ENCODE results near the gene TCF19.
"Not testable (repeated sequence)": the region's sequence is repeated elsewhere in the genome, so short reads cannot be mapped to it uniquely, and the experiment has no call there.

The TCF19 gene

DNA sequence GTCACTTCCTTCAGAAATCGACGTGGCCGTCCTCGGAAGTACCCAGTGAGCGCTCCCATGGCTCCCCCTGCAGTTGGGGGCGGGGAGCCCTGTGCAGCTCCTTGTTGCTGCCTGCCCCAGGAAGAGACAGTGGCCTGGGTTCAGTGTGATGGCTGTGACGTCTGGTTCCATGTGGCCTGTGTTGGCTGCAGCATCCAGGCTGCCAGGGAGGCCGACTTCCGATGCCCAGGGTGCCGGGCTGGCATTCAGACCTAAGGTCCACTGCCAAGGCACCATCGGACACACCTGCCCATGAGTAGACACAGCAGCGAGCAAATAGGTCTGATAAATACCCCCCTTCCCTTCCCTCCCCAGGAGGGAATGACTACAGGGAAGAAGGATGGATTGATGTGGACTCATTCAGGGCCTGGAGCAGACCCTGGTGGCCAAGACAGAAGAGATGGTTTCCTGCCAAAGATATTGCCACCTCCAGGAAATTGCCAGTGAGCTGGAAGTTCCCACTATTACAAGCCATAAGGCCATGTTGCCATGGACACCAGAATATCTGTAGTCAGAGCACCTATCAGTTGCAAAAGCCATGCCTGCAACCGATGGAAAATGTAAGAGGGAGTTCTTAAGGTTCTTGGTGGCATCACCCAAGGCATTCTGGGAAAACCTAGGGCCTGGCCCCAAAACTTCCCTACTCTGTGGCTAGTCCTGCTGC, 4.2 kb downstream of the TCF19 start:
- H3K27ac ChIP-seq, result no peak overlapping the region
- TF ChIP-seq ZFX (IDR thresholded peaks at IDR 0.05; ENCODE audit: borderline replicate concordance), result no peak
- no peak for TF ChIP-seq CTCF (IDR thresholded peaks at IDR 0.05)

DNA sequence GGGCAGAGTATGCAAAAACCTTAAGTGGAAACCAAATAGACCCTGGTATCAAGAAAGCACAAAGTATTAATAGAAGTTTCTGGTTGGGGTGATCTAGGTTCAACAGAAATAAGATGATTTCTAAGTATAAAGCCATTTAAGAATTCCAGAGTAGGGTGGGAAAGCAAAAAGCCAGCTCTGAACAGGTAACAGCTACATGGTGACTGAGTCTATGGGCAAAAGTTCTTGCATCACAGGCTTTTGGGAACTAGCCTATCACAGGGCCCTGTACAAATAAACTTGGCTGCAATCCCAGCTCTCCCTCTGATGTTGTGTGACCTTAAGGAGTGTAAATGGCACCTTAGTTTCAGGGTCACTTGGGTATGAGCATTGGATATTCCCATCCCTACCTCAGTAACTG, 5.5 kb downstream of the TCF19 start:
- TF ChIP-seq ZFX (IDR thresholded peaks at IDR 0.05; ENCODE audit: borderline replicate concordance), result no peak
- TF ChIP-seq CTCF (IDR thresholded peaks at IDR 0.05), result no peak
- no peak overlapping the region for H3K27ac ChIP-seq

DNA sequence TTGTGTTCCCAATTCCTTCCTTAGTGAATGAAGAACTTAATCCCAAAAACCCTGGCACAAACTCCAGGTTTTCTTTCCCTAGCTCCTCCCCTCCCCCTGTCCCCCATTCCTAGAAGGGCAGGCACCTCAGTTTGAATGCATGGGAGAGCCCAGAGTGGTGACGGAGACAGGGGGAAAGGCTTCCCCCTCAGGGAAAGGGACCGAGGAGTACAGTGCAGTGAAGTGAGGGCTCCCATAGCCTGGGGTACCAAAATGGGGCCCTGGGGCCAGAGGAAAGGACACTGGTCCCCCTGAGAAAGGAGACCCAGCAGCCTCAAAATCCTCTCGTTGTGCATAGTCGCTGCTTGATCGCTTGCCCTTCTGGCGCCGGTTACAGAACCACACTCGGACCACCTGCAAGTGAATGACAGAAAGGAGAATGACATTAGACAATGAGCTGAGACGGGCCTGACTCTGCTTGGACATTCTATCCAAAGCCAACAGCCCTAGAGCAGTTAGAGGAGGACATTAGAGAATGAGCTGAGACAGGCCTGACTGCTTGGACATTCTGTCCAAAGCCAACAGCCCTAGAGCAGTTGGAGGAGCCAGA, 6.2 kb downstream of the TCF19 start:
- not testable (repeated sequence) for H3K27ac ChIP-seq

GRCh38 chr6:31165064-31165832, 6.9 kb downstream of the TCF19 start:
- not testable (repeated sequence) for H3K27ac ChIP-seq

- H3K27ac ChIP-seq, result no peak overlapping the region
- no peak for TF ChIP-seq CTCF (IDR thresholded peaks at IDR 0.05)
- no peak for TF ChIP-seq ZFX (IDR thresholded peaks at IDR 0.05; ENCODE audit: borderline replicate concordance)
These were observed 7.6 kb downstream of the TCF19 start for GRCh38 chr6:31165986-31166385.

- no peak overlapping the region for H3K27ac ChIP-seq
- TF ChIP-seq CTCF (IDR thresholded peaks at IDR 0.05) (no peak), ZFX (IDR thresholded peaks at IDR 0.05; ENCODE audit: borderline replicate concordance) (no peak)
These were observed 10.2 kb downstream of the TCF19 start for GRCh38 chr6:31168606-31169005.

- H3K27ac ChIP-seq, result peak overlapping the region; percentile 26; the same call in 1 of the 2 replicates
- TF ChIP-seq ZFX (IDR thresholded peaks at IDR 0.05; ENCODE audit: borderline replicate concordance) (no peak), CTCF (IDR thresholded peaks at IDR 0.05) (no peak)
These were observed 10.9 kb downstream of the TCF19 start for GRCh38 chr6:31169123-31169857.

DNA sequence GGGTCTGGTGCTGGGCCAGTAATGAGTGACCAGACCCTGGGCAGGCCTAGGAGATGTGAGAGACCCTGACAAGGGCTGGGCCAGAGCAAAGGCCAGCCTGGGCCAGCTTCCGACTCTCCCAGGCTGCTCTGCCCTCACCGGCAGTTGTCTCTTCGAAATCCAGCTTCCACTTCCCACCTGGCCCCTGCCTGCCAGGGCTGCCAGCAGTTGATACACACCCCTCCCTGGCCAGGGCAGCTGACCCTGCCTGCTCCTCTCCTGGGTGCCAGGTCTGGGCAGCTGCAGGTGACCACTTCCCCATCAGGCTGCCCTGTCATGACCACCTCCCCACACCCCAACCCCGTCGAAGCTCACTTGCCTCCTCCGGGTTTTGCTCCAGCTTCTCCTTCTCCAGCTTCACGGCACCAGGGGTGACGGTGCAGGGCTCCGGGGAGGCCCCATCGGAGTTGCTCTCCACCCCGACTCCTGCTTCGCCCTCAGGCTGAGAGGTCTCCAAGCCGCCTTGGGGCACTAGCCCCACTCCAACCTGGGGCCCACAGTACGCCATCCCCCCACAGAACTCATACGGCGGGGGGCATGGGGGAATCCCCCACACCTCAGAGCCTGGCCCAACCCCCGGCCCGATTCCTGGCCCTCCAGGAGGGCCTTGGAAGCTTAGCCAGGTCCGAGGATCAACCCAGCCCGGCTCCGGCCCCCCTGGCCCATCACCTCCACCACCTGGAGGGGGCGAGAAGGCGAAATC, 11.6 kb downstream of the TCF19 start:
- H3K27ac ChIP-seq, result not testable (repeated sequence)
